NCI-H748 treated with DMSO at 0.1 percent for 48 hours (cell line): Measurements from ENCODE around the gene ZNF83.
"Not testable (repeated sequence)": the region's sequence is repeated elsewhere in the genome, so short reads cannot be mapped to it uniquely, and the experiment has no call there.

Source experiments
- DNase-seq: peaks from one replicate; lab custom pipeline; 2025; lab: John Stamatoyannopoulos, UW

The ZNF83 gene

GRCh38 chr19:52639996-52640395, 1.8 kb upstream of the ZNF83 start:
- DNase-seq = no peak

- no peak for DNase-seq
Measured at GRCh38 chr19:52638601-52639000, 446 bp upstream of the ZNF83 start.

DNA sequence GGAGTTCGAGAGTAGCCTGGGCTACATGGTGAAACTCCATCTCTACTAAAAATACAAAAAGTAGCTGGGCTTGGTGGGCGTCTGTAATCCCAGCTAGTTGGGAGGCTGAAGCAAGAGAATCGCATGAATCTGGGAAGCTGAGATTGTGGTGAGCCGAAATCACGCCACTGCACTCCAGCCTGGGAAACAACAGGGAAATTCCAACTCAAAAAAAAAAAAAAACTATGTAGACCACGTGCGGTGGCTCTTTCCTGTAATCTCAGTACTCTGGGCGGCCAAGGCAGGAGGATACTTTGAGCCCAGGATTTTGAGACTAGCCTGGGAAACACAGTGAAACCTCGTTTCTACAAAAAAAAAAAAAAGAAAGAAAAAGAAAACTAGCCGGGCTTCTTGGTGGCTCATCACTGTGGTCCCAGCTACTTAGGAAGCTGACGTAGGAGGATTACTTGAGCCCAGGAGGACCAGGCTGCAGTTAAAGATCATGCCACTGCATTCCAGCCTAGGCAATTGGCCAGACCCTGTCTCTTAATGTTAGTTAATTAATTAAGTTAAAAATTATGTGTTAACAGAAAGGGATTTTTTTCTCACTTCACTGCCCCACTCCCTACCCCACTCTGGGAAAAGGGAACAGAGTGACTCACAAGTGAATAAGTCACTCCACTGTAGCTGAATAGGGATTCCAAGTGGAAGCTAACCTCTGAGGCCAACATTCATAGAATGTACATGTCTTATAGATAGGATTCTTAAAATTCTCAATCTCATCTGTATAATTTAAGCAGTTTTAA, 2.2 kb downstream of the ZNF83 start:
- DNase-seq = no peak

DNA sequence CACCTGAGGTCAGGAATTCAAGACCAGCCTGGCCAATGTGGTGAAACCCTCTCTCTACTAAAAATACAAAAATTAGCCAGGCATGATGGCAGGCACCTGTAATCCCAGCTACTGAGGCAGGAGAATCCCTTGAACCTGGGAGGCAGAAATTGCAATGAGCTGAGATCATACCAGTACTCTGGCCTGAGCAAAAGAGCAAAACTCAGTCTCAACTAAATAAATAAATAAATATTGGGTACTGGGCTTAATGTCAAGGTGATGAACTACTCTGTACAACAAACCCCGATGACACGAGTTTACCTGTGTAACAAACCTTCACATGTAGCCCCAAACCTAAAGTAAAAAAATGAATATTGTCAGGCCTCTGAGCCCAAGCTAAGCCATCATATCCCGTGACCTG, 10.7 kb downstream of the ZNF83 start:
- DNase-seq = not testable (repeated sequence)

GRCh38 chr19:52626915-52627314, 11.2 kb downstream of the ZNF83 start:
- DNase-seq = no peak

GRCh38 chr19:52622261-52622660, 15.9 kb downstream of the ZNF83 start:
- no peak for DNase-seq

DNA sequence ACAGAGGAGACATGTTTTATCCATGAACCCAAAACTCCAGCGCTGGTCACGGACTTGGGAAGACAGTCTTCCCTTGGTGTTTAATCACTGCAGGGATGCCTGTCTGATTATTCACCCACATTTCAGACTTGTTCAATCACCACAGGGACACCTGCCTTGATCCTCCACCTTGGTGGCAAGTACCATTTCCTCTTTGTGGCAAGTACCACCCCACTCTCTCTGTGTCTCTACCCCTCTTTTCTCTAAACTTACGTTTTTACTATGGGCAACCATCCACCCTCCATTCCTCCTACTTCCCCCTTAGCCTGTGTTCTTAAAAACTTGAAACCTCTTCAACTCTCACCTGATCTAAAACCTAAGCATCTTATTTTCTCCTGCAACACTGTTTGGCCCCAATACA, 16.8 kb downstream of the ZNF83 start:
- no peak for DNase-seq

DNA sequence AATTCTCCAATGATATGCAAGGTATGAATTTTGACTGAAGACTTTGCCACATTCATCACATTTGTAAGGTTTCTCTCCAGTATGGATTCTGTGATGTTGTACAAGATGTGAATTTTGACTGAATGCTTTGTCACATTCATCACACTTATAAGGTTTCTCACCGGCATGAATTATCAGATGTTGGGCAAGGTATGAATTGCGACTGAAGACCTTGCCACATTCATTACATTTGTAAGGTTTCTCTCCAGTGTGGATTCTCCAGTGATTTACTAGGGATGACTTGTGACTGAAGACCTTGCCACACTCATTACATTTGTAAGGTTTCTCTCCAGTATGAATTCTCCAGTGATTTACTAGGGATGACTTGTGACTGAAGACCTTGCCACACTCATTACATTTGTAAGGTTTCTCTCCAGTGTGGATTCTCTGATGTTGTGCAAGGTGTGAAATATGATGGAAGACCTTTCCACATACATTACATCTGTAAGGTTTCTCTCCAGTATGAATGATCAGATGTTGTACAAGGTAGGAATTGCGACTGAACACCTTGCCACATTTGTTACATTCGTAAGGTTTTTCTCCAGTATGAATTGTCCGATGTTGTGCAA, 24.8 kb downstream of the ZNF83 start:
- DNase-seq = no peak

DNA sequence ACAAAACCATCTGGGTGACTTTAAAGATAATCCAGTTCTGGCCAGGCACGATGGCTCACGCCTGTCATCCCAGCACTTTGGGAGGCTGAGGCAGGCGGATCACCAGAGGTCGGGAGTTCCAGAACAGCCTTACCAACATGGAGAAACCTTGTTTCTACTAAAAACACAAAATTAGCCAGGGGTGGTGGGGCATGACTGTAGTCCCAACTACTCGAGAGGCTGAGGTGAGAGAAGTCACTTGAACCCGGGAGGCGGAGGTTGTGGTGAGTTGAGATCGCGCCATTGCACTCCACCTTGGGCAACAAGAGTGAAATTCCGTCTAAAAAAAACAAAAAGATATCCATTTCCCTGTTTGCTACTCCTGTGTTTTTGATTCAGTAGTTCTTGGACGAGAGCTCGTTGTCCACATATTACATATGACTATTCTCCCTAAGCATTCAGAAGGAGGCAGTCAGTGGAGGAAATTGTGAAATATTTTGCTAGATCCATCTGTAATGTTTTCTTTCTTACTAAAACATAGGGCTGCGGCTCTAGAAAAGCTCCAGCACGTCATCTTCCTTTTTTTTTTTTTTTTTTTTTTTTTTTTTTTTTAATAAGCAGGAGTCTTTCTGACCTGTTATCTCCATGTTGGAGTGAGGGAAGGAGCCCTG, 34.5 kb downstream of the ZNF83 start:
- DNase-seq = no peak

DNA sequence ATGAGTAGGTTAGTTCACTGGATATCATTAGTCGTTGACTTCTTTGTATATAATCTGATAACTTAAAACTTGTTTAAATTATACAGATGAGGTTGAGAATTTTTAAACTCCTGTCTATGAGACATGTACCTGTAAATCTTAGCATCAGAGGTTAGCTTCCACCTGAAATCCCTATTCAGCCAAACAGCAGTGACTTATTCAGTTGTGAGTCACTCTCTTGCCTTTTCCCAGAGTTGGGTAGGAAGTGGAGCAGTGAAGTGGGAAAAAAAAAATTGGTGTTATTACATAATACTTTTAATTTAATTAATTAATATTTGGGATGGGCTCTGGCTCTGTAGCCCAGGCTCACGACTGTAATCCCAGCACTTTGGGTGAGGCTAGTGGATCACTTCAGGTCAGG, 35.2 kb downstream of the ZNF83 start:
- no peak for DNase-seq

GRCh38 chr19:52601974-52602366, 36.2 kb downstream of the ZNF83 start:
- DNase-seq = peak; percentile 5

GRCh38 chr19:52601025-52601973, 36.9 kb downstream of the ZNF83 start:
- DNase-seq = peak; percentile 84

GRCh38 chr19:52600639-52601024, 37.5 kb downstream of the ZNF83 start:
- DNase-seq = no peak

DNA sequence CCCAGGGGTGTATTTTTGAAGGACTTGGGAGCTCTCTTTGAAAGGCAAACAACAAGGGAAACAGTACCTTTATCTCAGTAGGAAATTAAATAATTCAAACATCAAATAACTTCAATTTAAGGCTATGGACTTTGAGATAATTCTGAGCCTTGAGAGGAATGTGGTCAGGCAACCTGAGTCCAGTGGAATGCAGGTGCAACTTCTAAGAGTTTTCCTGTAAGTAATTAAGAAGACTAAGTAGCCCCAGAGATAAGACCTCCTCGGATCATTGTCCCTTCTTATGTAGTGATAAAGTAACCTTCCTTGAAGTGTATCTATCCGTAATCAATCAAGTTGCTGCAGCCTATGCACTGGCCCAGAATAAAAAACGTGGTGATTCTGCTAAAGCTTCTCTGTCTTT, 38.9 kb downstream of the ZNF83 start:
- DNase-seq = no peak

- not testable (repeated sequence) for DNase-seq
Measured at GRCh38 chr19:52593441-52593840, 44.7 kb downstream of the ZNF83 start.

DNA sequence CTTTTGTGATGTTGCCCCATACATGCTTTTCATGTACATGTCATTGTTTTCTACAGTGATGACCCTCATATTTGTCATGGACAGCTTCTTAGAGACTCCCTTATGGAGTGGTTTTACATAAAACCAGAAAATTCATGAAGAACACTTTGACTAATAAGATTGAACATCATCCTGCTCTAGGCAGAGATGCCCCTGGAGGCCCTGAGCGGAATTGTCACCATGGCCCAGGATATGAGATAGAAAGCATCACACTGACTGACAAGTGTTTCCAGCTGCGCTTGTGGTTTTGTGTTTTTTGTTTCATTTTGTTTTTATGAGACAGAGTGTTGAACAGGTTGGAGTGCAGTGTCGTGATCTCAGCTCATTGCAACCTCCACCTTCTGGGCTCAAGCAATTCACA, 45.9 kb downstream of the ZNF83 start:
- DNase-seq = no peak

DNA sequence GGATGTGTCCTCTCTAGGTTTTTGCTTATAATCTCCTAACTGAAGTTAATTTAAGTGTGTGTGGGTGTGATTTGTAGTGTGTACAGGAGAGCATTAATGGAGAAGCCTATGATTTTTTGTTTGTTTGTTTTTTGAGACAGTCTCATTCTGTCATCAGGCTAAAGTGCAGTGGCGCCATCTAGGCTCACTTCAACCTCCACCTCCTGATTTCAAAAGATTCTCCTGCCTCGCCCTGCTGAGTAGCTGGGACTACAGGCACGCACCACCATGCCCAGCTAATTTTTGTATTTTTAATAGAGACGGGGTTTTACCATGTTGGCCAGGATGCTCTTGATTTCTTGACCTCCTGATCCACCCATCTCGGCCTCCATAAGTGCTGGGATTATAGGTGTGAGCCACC, 47.4 kb downstream of the ZNF83 start:
- DNase-seq = no peak

- no peak for DNase-seq
Measured at GRCh38 chr19:52585604-52586003, 52.6 kb downstream of the ZNF83 start.

DNA sequence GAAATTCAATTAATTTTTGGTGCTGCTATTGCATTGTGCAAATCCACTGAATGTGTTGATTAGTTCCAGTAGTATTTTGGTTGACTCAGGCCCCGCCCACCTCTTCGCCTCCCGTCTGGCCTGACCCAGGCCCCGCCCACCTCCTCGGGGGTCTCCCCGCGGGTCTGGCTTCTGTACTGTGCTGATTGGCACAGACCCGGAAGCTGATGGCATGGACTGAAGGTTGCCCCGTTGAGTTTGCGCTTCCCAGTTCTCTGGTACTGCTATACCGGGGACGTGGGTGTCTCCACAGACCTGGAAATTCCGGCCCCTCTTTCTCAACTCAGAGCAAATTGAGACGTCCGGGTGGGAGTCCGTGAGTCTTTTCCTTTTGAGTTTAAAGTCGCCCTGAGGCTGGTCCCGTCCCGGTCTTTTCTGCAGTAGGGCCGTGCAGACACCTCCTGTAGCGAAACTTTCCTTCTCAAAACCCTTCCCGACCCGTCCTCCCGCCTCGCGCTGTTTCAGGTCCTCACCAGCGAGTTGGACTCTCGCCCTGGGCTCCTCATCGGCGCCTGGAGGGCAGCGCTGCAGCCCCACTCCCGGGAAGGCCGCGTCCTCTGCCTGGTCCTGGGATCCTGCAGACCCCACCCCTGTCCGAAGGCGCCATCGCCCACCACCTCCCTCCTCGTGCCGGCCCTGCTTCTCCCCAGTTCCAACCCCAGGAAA, 53.3 kb downstream of the ZNF83 start:
- DNase-seq = no peak

DNA sequence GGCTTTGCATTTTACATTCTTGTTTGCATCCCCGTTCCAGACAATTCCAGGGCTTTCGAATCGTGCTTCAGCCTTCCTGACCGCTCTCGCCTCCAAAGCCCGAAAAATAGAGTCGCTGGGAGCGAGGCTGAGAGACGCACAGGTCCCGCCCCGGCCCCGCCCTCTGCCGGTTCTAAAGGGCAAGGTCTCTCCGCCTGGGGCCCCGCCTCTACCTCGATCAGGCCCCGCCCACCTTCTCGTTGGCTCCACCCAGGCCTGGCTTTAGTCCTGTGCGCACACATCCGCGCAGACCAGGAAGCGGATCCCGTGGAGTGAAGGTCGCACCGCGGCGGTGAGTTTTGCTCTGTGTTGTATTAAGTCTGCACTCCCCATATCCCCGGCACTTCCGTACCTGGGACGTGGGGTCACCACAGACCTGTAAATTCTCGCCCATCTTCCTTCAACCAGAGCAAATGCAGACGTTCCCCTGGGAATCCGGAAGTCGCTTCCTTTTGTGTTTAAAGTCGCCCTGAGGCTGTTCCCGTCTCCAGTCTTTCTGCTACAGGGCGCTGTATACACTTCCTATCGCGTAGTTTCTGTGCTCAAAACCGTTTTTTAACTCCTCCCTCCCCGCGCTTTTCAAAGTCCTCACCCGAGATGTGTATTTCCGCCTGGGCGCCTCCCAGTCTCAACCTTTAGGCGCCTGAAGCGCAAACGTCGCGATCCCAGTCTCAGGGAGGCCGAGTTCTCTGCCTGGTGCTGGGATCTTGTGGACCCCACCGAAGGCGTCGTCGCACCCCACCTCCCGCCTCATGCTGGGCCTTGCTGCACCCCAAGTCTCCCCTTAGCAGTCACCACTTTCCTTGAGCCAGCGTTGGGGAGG, 67.9 kb downstream of the ZNF83 start, which contains the start of gene ZNF701:
Gene ZNF701, plus strand, starts transcription at position 288 of the 862 bp plus-strand sequence. CDS start 3,861 bp downstream, outside the sequence.
- peak; percentile 94 for DNase-seq
